Endothelial cell of umbilical vein (primary cell): ENCODE results near the gene PYY.

ENCODE experiments used
- CTCF ChIP-seq, 2 donors: IDR thresholded peaks; 1 replicate in 1 of 2; 2 replicates in 1 of 2; pipeline ENCODE4 v1.5.1; 2011; ENCODE audit warnings: low read length in 2 of 2, mild to moderate bottlenecking in 2 of 2, moderate library complexity in 2 of 2, control low read depth in 1 of 2, inconsistent platforms in 1 of 2, low read depth in 1 of 2; ENCODE audit not compliant: insufficient read depth in 1 of 2; ENCODE audit errors: extremely low read depth in 1 of 2
- MAX ChIP-seq: IDR thresholded peaks from 2 replicates; pipeline ENCODE4 v1.6.1; 2011; ENCODE audit not compliant: insufficient read depth, insufficient read length
- POLR2AphosphoS5 ChIP-seq: IDR thresholded peaks from 2 replicates; pipeline ENCODE4 v1.6.1; 2012; ENCODE audit warnings: low read depth, mild to moderate bottlenecking, control low read depth, low read length, moderate library complexity; ENCODE audit not compliant: insufficient read depth

DNA sequence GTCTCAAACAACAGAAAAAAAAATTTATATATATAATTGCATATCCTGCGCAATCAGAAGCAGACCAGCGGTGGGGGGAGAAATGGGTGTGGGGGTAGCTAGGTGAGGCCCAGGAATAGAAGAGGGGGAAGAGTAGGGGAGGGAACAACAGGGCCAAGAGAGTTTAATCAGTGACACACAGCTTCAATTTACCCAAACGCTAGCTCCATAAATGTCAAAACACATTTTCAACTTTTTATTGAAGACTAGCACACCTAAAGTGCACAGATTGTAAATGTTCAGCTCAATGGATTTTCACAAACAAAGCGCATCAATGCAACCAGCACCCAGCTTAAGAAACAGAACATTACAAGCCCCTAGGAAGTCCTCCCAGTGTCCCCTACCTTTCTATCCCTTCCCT lies 25.9 kb upstream of the PYY start:
- no peak for TF ChIP-seq CTCF (IDR thresholded peaks at IDR 0.05; ENCODE audit: extremely low read depth in 1 of 2, insufficient read depth in 1 of 2, low read depth in 1 of 2, low read length in 2 of 2)
- no peak for TF ChIP-seq POLR2AphosphoS5
- no peak for TF ChIP-seq MAX
